Small intestine (tissue), 7 donors: ENCODE data around the gene RYR2. TPM values are rescaled to one million over a fixed set of nuclear protein-coding genes. Genes with fewer than 3 reads are reported as not detected.

Experiments
- DNase-seq, 2 donors: peaks; one replicate each; pipeline versions ENCODE4 v3.0.0 to v3.0.0-alpha.2; 2013
- FAIRE-seq: peaks from 2 replicates; lab custom pipeline; 2012; peaks lifted over from hg19 to GRCh38; lab: Jason Lieb, UNC
- H3K27ac ChIP-seq, 3 donors: one replicate each; pipeline ENCODE4 v1.5.1; 2013; ENCODE audit warnings: low read length in 2 of 3, mild to moderate bottlenecking in 2 of 3, control low read depth in 1 of 3, inconsistent platforms in 1 of 3, low read depth in 1 of 3, moderate library complexity in 1 of 3
- H3K27me3 ChIP-seq, 3 donors: one replicate each; pipeline ENCODE4 v1.6.1; 2013; ENCODE audit warnings: low read length in 3 of 3, inconsistent platforms in 1 of 3; ENCODE audit not compliant: control insufficient read depth in 3 of 3, insufficient read depth in 3 of 3
- H3K36me3 ChIP-seq, 3 donors: one replicate each; pipeline ENCODE4 v1.6.1; 2013; ENCODE audit warnings: low read length in 3 of 3, inconsistent platforms in 1 of 3, low read depth in 1 of 3, mild to moderate bottlenecking in 1 of 3, moderate library complexity in 1 of 3; ENCODE audit not compliant: control insufficient read depth in 3 of 3, insufficient read depth in 2 of 3
- H3K4me1 ChIP-seq, 3 donors: one replicate each; pipeline ENCODE4 v1.6.1; 2013; ENCODE audit warnings: low read length in 2 of 3, inconsistent platforms in 1 of 3, low read depth in 1 of 3, mild to moderate bottlenecking in 1 of 3, moderate library complexity in 1 of 3; ENCODE audit not compliant: control insufficient read depth in 3 of 3, insufficient read depth in 2 of 3
- H3K4me3 ChIP-seq, 3 donors: one replicate each; pipeline ENCODE4 v1.5.1; 2013; ENCODE audit warnings: low read length in 3 of 3, control low read depth in 1 of 3, inconsistent platforms in 1 of 3, low read depth in 1 of 3, mild to moderate bottlenecking in 1 of 3, moderate library complexity in 1 of 3
- H3K9me3 ChIP-seq, 2 donors: one replicate each; pipeline ENCODE4 v1.6.1; 2013; ENCODE audit warnings: low read depth in 1 of 2, low read length in 1 of 2; ENCODE audit not compliant: control insufficient read depth in 2 of 2, insufficient read depth in 1 of 2
- WGBS, 3 donors: extraction: QIAGEN DNeasy Blood & Tissue Kit; methylation state at CpG; one replicate each; pipeline ENCODE4 v1.1.7; 2013; 5-methylcytosine and 5-hydroxymethylcytosine counted together
- polyA plus RNA-seq, 4 donors: library from polyadenylated mRNA; stranded (reverse) in 3 of 4; unstranded in 1 of 4; fragments of 200-250 nt in 3 of 4; fragments of 120-200 nt in 1 of 4; gene quantifications; one replicate each; pipeline versions ENCODE4 v1.2.1 to v1.2.3, GENCODE V29; 2013
- donor health status: healthy with polysubstance abuse.
- donor health status: control.
- donor health status: control.
- donor health status: Bipolar disorder and iron deficiency.
- donor health status: healthy.

Gene RYR2
- polyA plus RNA-seq, 4 donors: 0.22 to 1.5 (median 0.62) TPM

- Histone ChIP-seq H3K9me3 (no peaks in the 10 kb centered on the region), H3K27ac (no peak overlapping the region), H3K27me3 (no peaks in the 10 kb centered on the region), H3K4me1 (peaks cover 0 to 9% (median 0%) of the 10 kb centered on the region in 3 donors), H3K4me3 (no peak overlapping the region), H3K36me3 (no peaks in the 10 kb centered on the region)
- DNase-seq (no peak), FAIRE-seq (no peak)
- 85 to 92% (median 92%) methylated on average over 6 of the region's 6 CpGs for WGBS, 3 donors
These were observed 642.3 kb downstream of the RYR2 start for GRCh38 chr1:237684236-237684635.

DNA sequence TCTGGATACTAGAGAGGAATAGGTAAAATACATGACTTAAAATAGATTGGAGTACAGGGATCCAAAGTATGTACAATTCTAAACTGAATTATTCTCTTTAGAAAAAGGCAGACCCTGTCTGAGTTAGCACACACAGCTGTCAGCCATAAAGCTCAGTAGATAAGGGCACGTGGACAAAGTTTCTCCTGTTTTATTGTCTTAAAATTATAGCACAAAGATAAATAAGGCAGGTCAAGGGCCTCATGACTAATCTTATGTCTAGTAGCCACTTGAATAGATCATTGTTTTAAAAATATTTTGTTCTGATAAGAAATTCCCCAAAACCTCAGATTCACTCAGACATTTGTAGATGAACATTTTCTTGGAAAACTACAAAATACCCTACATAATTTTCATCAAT, 643.6 kb downstream of the RYR2 start:
- no peak overlapping the region for H3K4me3 ChIP-seq
- H3K9me3 ChIP-seq: no peaks in the 10 kb centered on the region
- 10 to 48% (median 12%) methylated on average over 1 of the region's 1 CpG for WGBS, 3 donors
- DNase-seq (peak; percentile 72), FAIRE-seq (no peak)
- peaks cover 0 to 9% (median 0%) of the 10 kb centered on the region in 3 donors for H3K4me1 ChIP-seq
- no peaks in the 10 kb centered on the region for H3K36me3 ChIP-seq
- H3K27me3 ChIP-seq: no peaks in the 10 kb centered on the region
- peak overlapping the region in 1 of 3 donors; percentile 52 for H3K27ac ChIP-seq

DNA sequence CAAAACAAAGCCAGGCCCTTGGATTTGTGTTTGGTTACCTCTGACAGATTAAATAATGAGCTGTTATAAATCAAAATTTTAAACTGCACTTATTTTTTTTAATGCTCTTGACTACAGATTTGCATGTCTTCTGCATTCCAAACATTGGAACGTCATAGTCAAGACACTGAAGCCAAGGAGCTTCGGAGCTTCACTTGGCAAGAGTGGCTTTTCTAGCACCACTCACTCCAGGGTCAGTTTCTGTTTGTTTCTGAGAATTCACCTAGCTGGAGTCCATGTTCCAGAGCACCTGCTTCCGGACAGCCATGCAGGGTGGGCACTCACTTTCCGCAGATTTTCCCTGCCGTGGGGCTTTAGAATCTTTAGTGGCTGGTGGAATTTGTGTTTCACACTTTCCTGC, 645.8 kb downstream of the RYR2 start:
- Histone ChIP-seq H3K27ac (no peak overlapping the region), H3K4me3 (no peak overlapping the region), H3K36me3 (no peaks in the 10 kb centered on the region), H3K4me1 (peaks cover 0 to 9% (median 0%) of the 10 kb centered on the region in 3 donors), H3K9me3 (no peaks in the 10 kb centered on the region), H3K27me3 (no peaks in the 10 kb centered on the region)
- DNase-seq (no peak), FAIRE-seq (no peak)
- WGBS, 3 donors: 71 to 89% (median 87%) methylated on average over 5 of the region's 5 CpGs

DNA sequence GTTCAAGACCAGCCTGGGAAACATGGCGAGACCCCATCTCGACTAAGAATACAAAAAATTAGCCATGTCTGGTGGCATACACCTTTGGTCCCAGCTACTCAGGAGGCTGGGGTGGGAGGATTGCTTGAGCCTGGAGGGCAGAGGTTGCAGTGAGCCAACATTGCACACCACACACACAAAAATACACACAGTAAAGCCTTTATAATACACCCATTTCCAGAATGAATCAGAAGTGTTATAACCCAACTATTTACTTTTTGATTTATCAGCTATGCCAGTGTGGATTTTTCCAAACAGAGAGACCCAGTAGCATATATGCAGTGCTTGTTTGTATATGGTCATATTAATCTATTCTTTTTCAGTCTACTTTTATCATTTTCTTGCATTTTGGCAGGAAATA, 648.7 kb downstream of the RYR2 start:
- Histone ChIP-seq H3K9me3 (no peaks in the 10 kb centered on the region), H3K27ac (no peak overlapping the region), H3K4me3 (no peak overlapping the region), H3K4me1 (peaks cover 0 to 6% (median 0%) of the 10 kb centered on the region in 3 donors), H3K36me3 (no peaks in the 10 kb centered on the region), H3K27me3 (no peaks in the 10 kb centered on the region)
- 89 to 94% (median 92%) methylated on average over 2 of the region's 2 CpGs for WGBS, 3 donors
- DNase-seq (no peak), FAIRE-seq (no peak)

DNA sequence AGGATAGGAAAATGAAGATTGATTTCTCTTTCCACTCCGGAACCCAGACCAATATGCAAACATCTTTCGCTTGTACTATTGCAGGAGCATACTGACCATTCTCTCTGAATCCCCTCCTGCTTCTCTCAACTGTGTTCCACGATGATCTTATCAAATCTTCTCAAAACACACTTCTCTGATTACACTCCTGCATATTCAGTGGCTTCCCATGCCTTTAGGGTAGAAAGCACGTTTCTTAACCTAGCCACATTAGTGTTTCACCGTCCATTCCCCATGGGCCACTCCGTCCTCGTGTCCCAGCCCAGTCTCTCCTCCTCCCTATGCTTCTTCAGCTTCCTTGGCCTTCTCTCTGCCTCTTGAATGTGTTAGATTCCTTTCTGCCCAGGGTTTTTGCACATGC, 650.3 kb downstream of the RYR2 start:
- WGBS, 3 donors: 69 to 85% (median 81%) methylated on average over 7 of the region's 7 CpGs
- DNase-seq: no peak
- H3K4me3 ChIP-seq: no peak overlapping the region
- no peaks in the 10 kb centered on the region for H3K4me1 ChIP-seq
- H3K27ac ChIP-seq: no peak overlapping the region
- H3K9me3 ChIP-seq: no peaks in the 10 kb centered on the region
- no peaks in the 10 kb centered on the region for H3K36me3 ChIP-seq
- no peak for FAIRE-seq
- H3K27me3 ChIP-seq: no peaks in the 10 kb centered on the region

GRCh38 chr1:237695878-237696277, 653.9 kb downstream of the RYR2 start:
- DNase-seq (no peak), FAIRE-seq (no peak)
- H3K4me3 ChIP-seq: no peak overlapping the region
- no peak overlapping the region for H3K27ac ChIP-seq
- H3K27me3 ChIP-seq: no peaks in the 10 kb centered on the region
- H3K9me3 ChIP-seq: no peaks in the 10 kb centered on the region
- peaks cover 0 to 6% (median 0%) of the 10 kb centered on the region in 3 donors for H3K4me1 ChIP-seq
- H3K36me3 ChIP-seq: no peaks in the 10 kb centered on the region

GRCh38 chr1:237700181-237700580, 658.2 kb downstream of the RYR2 start:
- no peaks in the 10 kb centered on the region for H3K36me3 ChIP-seq
- no peaks in the 10 kb centered on the region for H3K9me3 ChIP-seq
- FAIRE-seq: no peak
- H3K27me3 ChIP-seq: no peaks in the 10 kb centered on the region
- DNase-seq: no peak
- H3K27ac ChIP-seq: no peak overlapping the region
- 77 to 89% (median 87%) methylated on average over 5 of the region's 5 CpGs for WGBS, 3 donors
- H3K4me3 ChIP-seq: no peak overlapping the region
- peaks cover 0 to 6% (median 0%) of the 10 kb centered on the region in 3 donors for H3K4me1 ChIP-seq

DNA sequence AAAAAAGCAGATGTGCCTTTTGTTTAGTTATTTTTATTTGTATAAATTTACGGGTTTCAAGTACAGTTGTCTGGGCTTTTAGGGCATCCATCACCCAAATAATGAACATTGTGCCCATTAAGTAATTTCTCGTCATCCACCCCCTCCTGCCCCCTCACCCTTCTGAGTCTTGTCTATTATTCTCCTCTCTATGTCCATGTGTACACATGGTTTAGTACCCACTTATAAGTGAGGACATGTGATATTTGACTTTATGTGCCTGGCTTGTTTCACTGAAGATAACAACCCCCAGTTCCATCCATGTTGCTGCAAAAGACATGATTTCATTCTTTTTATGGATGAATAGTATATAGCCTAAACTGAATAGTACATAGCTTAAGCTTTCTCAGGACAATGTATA, 659.5 kb downstream of the RYR2 start:
- WGBS, 3 donors: 51 to 62% (median 57%) methylated on average over 2 of the region's 2 CpGs
- no peaks in the 10 kb centered on the region for H3K36me3 ChIP-seq
- DNase-seq (peak in 1 of 2 donors; percentile 25), FAIRE-seq (no peak)
- no peaks in the 10 kb centered on the region for H3K9me3 ChIP-seq
- H3K27me3 ChIP-seq: no peaks in the 10 kb centered on the region
- peak overlapping the region in 1 of 3 donors; percentile 62 for H3K27ac ChIP-seq
- no peak overlapping the region for H3K4me3 ChIP-seq
- peaks cover 0 to 6% (median 0%) of the 10 kb centered on the region in 3 donors for H3K4me1 ChIP-seq

DNA sequence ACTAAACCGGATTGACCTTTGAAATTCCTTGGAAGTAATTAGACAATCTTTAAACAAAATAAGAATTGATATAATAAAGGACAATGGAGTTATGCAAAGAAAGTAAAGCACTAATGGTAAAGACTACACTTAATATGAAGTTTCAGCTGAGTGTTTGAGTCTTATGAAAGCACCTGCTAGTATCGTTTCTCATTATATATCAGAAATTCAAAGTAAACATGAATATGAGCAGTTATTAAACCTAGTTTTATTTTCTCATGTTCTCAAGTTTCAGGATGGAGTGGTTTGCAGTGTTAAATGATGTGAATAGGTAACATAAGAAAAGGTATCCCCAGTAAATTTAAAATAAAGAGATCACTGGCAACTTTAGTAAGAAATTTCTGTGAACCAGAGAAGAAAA, 660.2 kb downstream of the RYR2 start:
- WGBS, 3 donors: 11 to 50% (median 33%) methylated on average over 2 of the region's 2 CpGs
- Histone ChIP-seq H3K4me1 (peaks cover 0 to 6% (median 0%) of the 10 kb centered on the region in 3 donors), H3K36me3 (peaks cover 0 to 3% (median 0%) of the 10 kb centered on the region in 3 donors), H3K9me3 (no peaks in the 10 kb centered on the region), H3K27ac (peak overlapping the region in 1 of 3 donors; percentile 62), H3K4me3 (no peak overlapping the region), H3K27me3 (no peaks in the 10 kb centered on the region)
- no peak for FAIRE-seq
- DNase-seq: peak in 1 of 2 donors; percentile 48
